ENCODE data around the gene NAP1L1.
"Not testable (repeated sequence)": the region's sequence is repeated elsewhere in the genome, so short reads cannot be mapped to it uniquely, and the experiment has no call there.

The NAP1L1 gene

DNA sequence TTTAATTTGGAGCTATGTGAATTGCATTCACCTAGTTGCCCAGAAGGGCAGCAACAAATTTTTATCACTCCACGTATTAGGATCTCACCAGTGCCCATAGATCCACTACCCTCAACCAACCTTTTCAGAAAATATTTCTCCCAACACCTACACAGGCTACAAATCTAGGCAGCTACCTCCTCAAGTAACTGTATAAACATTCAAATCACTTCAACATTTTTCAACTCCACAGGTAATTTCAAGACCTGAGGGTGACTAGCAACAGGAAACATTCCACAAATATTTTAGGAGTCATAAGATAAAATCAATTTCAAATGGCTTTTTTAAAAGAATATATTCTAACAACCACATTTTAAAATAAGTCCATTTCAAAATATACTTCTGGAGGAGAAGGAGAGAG lies 65.8 kb downstream of the NAP1L1 start:
- no peak for DNase-seq

DNA sequence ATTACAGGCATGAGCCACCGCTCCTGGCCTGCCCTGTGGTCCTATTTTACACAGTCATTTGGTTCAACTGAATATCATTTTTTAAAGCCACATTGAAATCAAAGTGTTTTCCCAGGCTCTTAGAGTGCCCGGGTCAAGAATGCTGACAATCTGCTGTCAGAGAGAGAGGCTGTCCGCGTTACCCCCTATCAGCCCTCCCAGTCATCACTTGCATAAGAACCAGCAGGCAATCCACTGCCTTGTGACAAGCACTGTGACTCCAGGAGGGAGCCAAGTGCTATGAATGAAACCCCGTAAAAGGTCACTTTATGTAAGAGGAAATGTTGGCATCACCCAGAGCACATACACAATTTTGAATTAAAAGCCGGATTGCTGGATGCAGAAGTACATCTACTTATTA lies 66.4 kb downstream of the NAP1L1 start:
- DNase-seq: no peak

DNA sequence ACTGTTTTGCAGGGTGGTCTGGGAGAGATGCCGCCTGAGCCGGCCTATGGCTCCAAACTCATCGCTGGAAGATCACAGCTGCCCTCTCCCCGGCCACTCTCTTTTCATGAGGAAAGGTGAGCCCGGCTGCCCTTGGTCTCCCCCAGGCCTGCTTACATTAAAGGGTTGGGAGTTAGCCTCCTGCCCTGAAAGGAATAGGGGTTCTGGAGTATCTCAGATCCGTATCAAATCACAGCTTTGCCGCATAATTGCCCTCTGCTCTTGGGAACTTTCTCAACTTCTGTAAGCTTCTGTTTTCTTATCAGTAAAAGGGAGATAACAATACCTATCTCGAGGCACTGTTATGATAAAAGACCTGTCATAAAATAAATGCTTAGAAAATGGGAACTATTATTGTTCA lies 70.5 kb downstream of the NAP1L1 start:
- DNase-seq: no peak

DNA sequence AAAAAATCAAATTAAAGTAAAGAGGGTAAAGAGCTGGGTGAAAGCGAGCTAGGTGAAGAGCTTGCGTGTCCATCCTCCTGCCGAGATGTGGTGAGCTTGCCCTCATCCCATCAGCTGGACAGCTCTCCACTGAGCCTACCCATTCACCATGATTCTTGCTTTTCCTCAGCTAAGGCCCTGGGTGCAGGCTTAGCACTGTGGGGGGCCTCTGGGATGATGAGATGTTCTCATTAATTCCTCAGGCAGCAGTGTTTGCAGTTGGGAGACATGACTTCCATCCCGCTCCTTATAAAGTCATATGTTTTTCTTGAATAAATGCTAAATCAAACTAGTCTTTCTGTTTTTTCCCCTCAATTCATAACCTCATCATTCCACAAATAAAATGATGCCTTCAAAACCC lies 70.9 kb downstream of the NAP1L1 start:
- DNase-seq: no peak

DNA sequence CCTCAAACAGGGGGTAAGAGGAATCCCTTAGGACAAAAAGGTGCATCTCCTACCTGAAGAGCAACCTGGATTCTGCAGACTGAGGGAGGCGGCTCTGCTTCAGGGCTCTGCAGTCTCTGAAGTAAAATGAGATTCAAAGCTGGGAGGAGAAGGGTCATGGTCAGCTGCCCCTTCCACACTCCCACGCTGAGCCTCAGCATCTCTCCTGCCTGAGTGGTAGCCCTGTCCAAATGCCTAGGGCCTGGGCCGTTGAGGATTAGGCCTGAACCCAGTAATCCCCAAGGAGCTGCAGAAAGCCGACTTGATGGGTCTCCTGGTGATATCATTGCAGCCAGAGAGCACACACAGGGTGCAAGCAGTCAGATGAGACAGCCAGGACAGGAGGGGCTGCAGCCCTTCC lies 71.8 kb downstream of the NAP1L1 start:
- DNase-seq: no peak

DNA sequence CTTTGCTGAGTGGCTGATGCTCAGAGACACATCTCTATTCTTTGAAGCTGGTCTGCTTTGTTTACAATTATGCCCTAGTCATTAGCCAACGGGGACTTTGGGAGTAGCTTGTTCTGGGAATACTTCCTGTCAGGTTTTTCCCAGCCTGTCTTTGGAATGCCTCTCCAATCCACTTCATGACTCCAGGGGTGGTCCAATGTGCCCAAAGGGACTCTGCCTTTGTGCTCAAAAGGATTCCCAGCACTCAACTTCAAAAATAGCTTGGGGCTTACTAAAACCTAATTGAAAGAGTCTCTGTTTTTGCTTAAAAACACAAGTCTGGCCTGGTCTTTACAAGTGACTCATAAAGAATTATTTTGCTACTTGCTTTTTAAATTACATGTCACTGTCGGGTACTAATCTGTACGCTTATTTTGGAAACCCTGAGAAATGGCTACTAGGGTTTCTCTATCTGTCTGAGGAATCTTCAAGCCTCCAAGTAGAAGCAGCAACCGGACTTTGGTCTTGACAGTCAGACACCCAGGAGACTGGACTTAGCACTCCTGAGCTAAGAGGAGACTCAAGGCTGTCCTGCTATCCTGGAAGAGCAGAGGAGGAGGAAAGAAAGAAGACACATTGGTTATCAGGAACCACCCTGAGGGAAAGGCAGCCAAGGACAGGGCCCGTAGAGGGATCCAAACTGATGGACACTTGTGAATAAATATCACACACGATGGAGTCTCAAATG lies 73.6 kb downstream of the NAP1L1 start:
- DNase-seq: no peak

DNA sequence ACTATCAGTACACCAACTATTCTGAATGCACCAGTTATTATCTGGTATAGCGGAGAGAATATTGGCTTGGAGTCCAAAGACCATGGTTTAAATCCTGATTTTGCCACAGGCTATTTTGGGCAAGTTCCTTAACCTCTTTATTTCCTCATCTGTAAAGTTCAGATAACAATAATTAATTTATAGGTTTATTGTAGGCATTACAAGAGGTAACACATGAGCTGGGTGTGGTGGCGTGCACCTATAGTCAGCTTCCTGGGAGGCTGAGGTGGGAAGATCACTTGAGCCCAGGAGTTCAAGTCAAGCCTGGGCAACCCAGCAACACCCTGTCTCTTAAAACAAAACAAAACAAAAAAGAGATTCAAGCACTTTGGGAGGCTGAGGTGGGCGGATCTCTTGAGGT lies 76.1 kb downstream of the NAP1L1 start:
- no peak for DNase-seq

DNA sequence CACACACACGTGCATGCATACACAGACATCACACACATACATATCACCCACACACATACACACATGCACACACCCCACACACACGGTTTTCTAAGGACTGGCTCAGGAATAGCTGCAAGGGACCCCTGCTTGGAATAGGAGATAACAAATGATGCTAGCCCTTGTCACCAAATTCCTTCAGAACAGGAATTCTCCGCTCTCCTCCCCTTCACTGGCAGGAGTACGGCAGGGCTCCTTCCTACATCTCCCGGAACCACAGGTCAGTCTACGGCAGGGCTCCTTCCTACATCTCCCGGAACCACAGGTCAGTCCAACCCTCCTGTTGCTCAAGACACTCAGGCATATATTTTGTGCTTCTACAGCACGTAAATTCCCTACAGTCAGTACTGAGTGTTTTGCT lies 76.8 kb downstream of the NAP1L1 start:
- no peak for DNase-seq

DNA sequence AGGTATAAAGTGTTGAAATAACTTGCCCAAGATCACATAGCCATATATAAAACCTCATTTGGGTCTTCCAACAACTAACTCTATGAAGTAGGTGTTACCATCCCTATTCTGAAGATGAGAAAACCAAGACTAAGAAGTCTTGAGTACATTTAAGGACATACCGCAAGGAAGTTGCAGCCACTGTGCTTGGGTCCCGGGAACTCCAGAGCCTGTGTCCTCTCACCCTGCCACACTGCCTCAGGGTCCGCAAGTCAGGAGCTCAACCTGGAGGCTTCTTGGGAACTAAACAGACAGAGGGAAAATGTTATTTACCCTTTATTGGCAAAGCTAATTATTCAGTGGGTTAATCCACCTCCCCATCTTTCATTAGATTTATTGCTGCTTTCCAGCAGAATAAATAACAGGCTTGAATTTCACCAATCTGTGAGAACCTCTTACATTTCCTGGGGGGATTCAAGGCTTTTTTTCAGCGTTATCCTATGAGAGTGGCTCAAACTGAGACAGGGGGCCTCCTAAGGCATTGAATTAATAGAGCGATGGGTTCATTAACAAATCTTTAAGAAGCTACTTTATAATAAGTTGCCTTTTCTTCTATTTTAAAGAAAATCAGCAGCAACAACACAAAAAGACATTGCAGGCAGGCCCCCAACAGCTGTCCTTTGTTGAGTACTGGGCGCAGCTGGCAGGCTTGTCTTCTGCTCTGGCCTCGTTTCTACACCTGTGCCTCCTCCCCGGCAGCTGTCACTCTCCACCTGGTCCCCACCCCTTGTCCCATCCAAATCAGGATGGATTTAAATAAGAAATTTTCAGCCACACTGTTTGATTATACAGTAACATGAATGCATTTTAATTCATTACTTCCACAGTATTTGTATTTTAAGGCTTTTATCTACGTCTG lies 78.2 kb downstream of the NAP1L1 start:
- DNase-seq: no peak

DNA sequence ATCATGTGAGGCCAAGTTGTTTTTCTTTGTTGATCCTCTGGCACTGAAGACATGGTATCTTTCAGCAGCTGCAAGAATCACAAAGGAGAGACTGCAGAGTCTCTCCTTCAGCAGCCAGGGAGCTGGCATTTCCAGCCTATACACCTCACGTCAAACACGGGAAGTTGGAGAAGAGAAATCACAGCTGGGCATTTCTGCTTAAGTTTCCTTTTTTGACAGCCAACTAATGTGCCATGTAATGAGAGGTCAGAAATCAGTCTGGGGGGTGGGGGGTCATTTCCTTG lies 81.2 kb downstream of the NAP1L1 start:
- no peak for DNase-seq

DNA sequence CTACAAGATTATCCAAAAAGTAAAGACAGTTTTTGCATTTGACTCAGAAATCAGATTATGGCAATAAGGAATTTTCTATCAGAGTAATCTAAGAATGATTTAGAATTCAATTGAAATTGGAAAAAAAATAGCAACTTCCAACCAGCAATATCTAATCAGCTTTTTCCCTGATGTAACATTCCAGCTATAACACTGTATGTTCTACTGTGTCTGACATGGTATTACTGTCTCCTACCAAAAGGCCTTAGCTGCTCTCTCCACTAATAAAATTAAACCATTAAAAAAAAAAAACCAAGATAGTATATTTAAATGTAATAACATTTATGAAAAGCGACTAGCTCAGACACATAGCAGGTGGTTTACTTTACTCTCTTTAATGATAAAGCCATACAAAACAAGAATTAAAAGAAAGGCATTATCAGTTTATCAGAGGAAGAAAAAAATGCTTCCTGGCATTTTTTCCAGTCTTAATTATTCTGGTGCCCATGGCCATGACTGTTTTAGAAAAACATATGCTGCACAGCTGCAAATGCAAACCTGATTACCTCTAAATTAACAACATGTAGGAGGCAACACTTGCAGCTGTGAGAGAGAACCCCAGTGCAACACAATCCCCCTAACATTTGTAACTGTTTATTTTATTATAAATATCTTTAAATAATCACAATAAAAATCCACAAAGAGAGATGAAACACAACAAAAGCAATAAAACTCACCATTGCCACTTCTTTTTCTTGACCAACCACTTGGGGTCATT lies 81.7 kb downstream of the NAP1L1 start:
- DNase-seq: no peak

DNA sequence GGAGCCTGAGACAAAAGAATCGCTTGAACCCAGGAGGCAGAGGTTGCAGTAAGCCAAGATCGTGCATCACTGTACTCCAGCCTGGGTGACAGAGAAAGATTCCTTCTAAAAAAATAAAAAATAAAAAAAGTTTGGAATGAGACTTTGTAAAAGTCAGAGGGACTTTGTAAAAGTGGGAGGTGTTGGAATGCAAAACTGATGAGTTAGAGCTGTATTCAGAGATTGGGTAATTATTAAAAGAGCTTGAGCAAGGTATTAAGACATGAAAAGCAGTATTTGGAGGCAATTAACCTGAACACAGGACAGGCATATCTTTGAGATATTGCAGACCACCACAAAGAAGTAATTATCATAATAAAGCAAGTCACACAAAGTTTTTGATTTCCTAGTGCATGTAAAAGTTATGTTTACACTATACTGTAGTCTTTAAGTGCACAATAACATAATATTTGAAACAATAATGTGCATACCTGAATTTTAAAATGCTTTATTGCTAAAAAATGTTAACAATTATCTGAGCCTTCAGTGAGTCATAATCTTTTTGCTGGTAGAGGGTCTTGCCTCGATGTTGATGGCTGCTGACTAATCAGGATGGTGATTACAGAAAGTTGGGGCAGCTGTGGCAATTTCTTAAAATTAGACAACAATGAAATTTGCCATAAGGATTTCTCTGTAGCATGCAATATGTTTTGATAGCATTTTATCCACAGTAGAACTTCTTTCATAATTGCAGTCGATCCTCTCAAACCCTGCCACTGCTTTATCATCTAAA lies 86.0 kb downstream of the NAP1L1 start:
- DNase-seq: no peak

DNA sequence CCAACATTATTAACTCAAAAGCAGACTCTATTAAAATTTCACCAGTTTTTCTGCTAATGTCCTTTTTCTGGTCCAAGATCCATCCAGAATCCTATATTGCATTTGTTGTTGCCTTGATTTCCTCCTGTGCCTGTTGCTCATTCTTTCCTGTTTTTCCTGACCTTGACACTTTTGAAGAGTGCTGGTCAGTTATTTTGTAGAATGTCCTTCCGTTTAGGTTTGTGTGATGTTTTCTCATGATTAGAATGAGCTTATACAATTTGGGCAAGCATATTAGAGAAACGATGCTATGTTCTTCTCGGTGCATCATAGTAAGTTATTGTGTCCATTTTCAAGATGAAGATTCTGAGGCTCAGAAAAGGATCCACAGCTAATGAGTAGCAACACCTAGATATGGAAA lies 86.8 kb downstream of the NAP1L1 start:
- DNase-seq: no peak

DNA sequence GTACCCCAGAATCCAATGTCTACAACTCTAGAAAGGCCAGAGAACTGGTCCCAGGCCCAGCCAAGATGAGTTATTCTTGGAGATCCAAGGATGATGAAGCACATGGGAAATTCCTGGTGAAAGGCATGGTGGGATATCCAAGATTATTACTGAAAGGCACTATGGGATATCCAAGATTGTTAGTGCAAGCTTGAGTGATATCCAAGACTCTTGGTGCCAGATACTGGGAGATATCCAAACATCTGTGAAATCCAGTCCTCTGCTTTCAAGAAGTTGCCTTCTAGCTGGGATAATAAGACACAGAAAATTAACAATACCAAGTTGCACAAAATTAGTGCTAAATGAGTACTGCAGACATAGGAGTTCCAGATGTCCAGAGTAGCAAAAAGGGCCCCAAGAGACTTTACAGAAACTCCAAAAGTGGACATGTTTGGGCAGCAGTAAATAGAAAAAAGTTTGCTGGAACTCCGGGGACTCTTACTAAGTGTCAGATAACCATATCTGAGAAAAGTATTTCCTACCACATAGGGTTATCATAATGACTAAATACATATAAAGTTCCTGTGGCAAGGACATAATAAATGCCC lies 87.5 kb downstream of the NAP1L1 start:
- no peak for DNase-seq

DNA sequence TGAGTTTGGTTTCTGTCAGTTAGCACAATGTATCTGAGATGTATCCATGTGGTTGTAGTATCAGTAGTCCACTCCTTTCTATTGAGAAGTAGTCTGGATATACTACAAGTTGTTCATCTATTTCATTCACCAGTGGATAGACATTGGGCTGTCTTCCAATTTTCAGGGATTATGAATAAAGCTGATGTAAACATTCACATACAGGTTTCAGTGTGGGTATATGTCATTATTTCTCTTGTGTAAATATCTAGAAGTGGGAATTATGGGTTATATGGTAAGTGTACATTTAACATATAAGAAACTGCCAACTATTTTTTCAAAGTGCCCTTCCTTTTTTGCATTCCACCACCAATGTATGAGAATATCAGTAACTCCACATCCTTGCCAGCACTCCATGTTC lies 88.8 kb downstream of the NAP1L1 start:
- DNase-seq: no peak

DNA sequence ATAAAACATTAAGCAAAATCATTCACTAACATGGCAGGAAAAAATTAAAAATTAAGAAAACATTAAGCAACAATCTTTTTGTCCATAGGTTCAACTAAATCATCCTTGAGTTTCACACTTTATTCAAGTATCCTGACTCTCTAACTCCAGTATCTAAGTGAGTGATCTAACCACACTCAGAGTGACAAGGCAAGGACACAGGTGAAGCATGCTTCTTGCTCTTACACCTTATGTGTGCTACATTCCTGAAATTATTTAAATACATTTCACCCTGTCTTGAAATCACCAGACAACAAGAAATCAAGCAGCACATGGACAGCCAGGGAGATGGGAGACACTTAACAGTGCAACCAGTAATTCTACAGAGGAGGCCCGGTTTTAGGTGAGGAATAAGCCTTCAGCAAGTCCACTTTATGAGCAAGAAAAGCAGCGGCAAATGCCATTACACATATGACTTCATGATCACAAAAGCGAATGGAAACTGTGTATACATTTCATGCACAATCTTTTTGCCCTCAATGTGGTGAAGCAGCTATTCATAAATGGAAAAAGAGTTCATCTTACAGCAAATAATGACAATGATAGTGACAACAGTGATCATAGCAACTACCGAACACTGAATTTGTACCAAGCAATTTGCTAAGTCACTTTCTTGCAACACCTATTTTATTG lies 90.3 kb downstream of the NAP1L1 start:
- no peak for DNase-seq

DNA sequence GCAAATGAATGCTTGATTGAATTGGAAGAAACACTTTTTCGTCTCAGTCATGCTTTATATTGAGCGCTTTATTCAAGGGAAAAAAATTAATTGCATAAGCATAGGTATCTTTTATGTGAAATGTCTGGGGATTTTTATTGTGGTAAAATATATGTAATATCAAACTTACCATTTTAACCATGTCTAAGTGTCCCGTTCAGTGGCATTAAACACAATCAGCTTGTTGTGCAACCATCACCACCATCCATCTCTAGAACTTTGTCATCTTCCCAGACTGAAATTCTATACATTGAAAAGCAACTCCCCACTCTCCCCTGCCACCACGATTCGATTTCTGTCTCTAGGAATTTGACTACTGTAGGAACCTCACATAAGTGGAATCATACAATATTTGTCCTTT lies 92.7 kb downstream of the NAP1L1 start:
- DNase-seq: no peak

DNA sequence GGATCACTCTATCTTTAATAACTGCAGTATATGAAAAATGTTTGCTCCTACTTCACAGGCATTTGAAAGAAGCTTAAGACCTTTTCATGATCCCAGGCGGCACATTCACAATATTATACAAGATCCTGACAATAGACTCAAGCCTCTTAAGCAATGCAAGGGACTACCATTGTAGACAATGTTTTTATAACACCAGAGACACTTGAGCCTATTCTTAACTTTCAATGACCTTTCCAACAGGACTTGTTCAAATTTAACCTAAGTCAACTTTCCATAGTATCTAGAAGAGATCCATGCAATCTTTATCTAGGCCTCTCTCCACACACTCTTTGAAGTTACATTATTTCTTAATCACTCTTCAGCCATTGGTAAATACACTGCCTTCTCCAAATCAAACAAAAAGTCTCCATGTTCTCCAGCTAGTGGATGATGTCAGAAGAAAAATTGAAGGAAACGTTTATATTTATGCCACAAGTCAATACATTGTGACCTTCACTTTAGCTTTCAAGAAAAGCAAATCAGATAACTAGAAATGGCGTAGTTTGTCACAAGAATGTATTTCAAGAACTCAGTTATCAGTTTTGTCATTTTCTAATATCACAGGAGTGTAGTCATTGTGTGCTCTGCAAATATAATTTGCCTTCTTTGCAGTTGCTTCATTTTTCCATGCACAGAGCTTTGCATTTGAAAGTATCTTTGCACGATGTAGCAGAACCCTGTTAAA lies 94.1 kb downstream of the NAP1L1 start:
- DNase-seq: no peak

DNA sequence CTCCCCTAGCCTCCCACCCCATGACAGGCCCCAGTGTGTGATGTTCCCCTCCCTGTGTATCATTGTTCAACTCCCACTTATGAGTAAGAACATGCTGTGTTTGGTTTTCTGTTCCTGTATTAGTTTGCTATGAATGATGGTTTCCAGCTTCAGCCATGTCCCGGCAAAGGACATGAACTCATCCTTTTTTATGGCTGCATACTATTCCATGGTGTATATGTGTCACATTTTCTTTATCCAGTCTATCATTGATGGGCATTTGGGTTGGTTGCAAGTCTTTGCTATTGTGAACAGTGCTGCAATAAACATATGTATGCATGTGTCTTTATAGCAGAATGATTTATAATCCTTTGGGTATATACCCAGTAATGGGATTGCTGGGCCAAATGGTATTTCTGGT lies 96.8 kb downstream of the NAP1L1 start:
- DNase-seq: not testable (repeated sequence)

Measured in NCI-H446 treated with DMSO at 0.1 percent for 48 hours (cell line).